HG02943 (cell line): ENCODE data around the gene CCT6B.
"Not testable (repeated sequence)": the region's sequence is repeated elsewhere in the genome, so short reads cannot be mapped to it uniquely, and the experiment has no call there.

ENCODE experiments used
- ATAC-seq: cut with Tn5 transposase; IDR thresholded peaks from one replicate; pipeline ENCODE4 v1.9.1; 2021; ENCODE audit warnings: mild to moderate bottlenecking, low read depth, moderate library complexity; ENCODE audit not compliant: unreplicated experiment

Gene CCT6B

GRCh38 chr17:34961093-34961911, at the start of gene CCT6B, which contains the start of gene ZNF830:
CCT6B (minus strand) TSS chr17:34961460; CDS start chr17:34961393, 67 bp downstream.
ZNF830 (plus strand) TSS chr17:34961540; CDS start chr17:34961567, 27 bp downstream.
- peak; percentile 84 for ATAC-seq

- no peak for ATAC-seq
Measured at GRCh38 chr17:35010093-35010492, 48.8 kb upstream of the CCT6B start.

- no peak for ATAC-seq
Measured at GRCh38 chr17:35006961-35007360, 45.7 kb upstream of the CCT6B start.

- no peak for ATAC-seq
Measured at GRCh38 chr17:35006345-35006744, 45.1 kb upstream of the CCT6B start.

GRCh38 chr17:35003778-35004177, 42.5 kb upstream of the CCT6B start:
- no peak for ATAC-seq

GRCh38 chr17:35002876-35003551, 41.8 kb upstream of the CCT6B start:
- no peak for ATAC-seq

- ATAC-seq = no peak
Measured at GRCh38 chr17:35001549-35001948, 40.3 kb upstream of the CCT6B start.

GRCh38 chr17:35000965-35001364, 39.7 kb upstream of the CCT6B start:
- ATAC-seq = not testable (repeated sequence)

- no peak for ATAC-seq
Measured at GRCh38 chr17:34999456-34999855, 38.2 kb upstream of the CCT6B start.

GRCh38 chr17:34998205-34998604, 36.9 kb upstream of the CCT6B start:
- no peak for ATAC-seq

GRCh38 chr17:34997355-34997862, 36.1 kb upstream of the CCT6B start:
- ATAC-seq = no peak

- no peak for ATAC-seq
Measured at GRCh38 chr17:34996422-34997285, 35.4 kb upstream of the CCT6B start.

GRCh38 chr17:34993031-34993430, 31.8 kb upstream of the CCT6B start:
- ATAC-seq = no peak

- ATAC-seq = no peak
Measured at GRCh38 chr17:34991606-34992005, 30.3 kb upstream of the CCT6B start.

- no peak for ATAC-seq
Measured at GRCh38 chr17:34990921-34991365, 29.7 kb upstream of the CCT6B start.

GRCh38 chr17:34989473-34989872, 28.2 kb upstream of the CCT6B start:
- ATAC-seq = no peak

GRCh38 chr17:34988644-34989043, 27.4 kb upstream of the CCT6B start:
- no peak for ATAC-seq

GRCh38 chr17:34987232-34987631, 26.0 kb upstream of the CCT6B start:
- ATAC-seq = no peak

GRCh38 chr17:34981538-34982241, 20.4 kb upstream of the CCT6B start:
- ATAC-seq = no peak
